A673 (cell line): ENCODE results near the gene FAM83B. TPM values are rescaled to one million over a fixed set of nuclear protein-coding genes. Genes with fewer than 3 reads are reported as not detected.

Experiments
- BruUV-seq: library from RNA; stranded (reverse); fragments of 400-500 nt; replicated peaks from 2 replicates; lab custom pipeline; 2021; lab: Mats Ljungman, UMichigan
- CTCF ChIA-PET: fragments of 300-600 bp; sonication (Branson Sonifier 250); formaldehyde crosslinking; loops from one replicate; lab custom pipeline; 2022; ENCODE audit warnings: antibody characterized with exemption; lab: Charles Lee
- POLR2A ChIA-PET: fragments of 300-600 bp; sonication (Branson Sonifier 250); formaldehyde crosslinking; loops from one replicate; lab custom pipeline; 2022; ENCODE audit warnings: antibody characterized with exemption; ENCODE audit not compliant: low non-redundant PET; lab: Charles Lee
- DNase-seq: peaks from one replicate; pipeline ENCODE4 v3.0.0-alpha.2; 2015; ENCODE audit warnings: low spot score
- H3K27ac ChIP-seq: fragments of 200-600 bp; sonication (generic); 2 replicates; pipeline ENCODE4 v1.5.1; 2016; ENCODE audit warnings: mixed run types, low read depth, mild to moderate bottlenecking, mixed read lengths, antibody characterized with exemption, low read length; ENCODE audit not compliant: poor library complexity, severe bottlenecking
- H3K27me3 ChIP-seq: fragments of 200-600 bp; sonication (generic); replicated peaks from 2 replicates; pipeline ENCODE4 v1.6.1; 2017; ENCODE audit warnings: mixed run types, low read depth, mild to moderate bottlenecking, mixed read lengths, antibody characterized with exemption, low read length; ENCODE audit not compliant: insufficient read depth, poor library complexity
- H3K36me3 ChIP-seq: fragments of 200-600 bp; sonication (generic); 2 replicates; pipeline ENCODE4 v1.6.1; 2016; ENCODE audit warnings: mixed run types, mild to moderate bottlenecking, mixed read lengths, antibody characterized with exemption, low read length; ENCODE audit not compliant: insufficient read depth, poor library complexity, severe bottlenecking
- H3K4me1 ChIP-seq: fragments of 200-600 bp; sonication (generic); 2 replicates; pipeline ENCODE4 v1.6.1; 2017; ENCODE audit warnings: mixed run types, mild to moderate bottlenecking, mixed read lengths, antibody characterized with exemption, low read length; ENCODE audit not compliant: insufficient read depth, poor library complexity, severe bottlenecking
- H3K4me3 ChIP-seq: fragments of 200-600 bp; sonication (generic); 2 replicates; pipeline ENCODE4 v1.5.1; 2016; ENCODE audit warnings: low read depth, mixed run types, mild to moderate bottlenecking, mixed read lengths, low read length; ENCODE audit not compliant: poor library complexity, severe bottlenecking
- H3K9me3 ChIP-seq: fragments of 200-600 bp; sonication (generic); 2 replicates; pipeline ENCODE4 v1.6.1; 2016; ENCODE audit warnings: mixed run types, low read depth, mild to moderate bottlenecking, mixed read lengths, antibody characterized with exemption, low read length; ENCODE audit not compliant: poor library complexity, severe bottlenecking
- EZH2 ChIP-seq: fragments of 200-600 bp; sonication (generic); IDR thresholded peaks from 2 replicates; pipeline ENCODE4 v1.6.1; 2017; ENCODE audit warnings: borderline replicate concordance, low read depth, mild to moderate bottlenecking, mixed read lengths, antibody characterized with exemption, low read length; ENCODE audit not compliant: poor library complexity, severe bottlenecking
- intact Hi-C: fragments of 100-400 bp; cut with micrococcal nuclease; formaldehyde crosslinking; loops from one replicate; pipeline ENCODE4 v1.10.0; 2022; ENCODE audit not compliant: unreplicated experiment
- total RNA-seq: library from RNA; stranded (reverse); gene quantifications from 2 replicates; pipeline ENCODE4 v1.2.3, GENCODE V29; 2021
- TF ChIP-seq, protein P1 (sequence below): fragments of 300-800, 200-600 bp; sonication (generic); conservative IDR thresholded peaks from 2 replicates; pipeline ENCODE4 v1.5.1; 2017; ENCODE audit warnings: low read depth, mild to moderate bottlenecking, antibody characterized with exemption, low read length, moderate library complexity, mixed read lengths

The FAM83B gene
- total RNA-seq, 1 experiment from 2014 or later: 0.41 TPM

DNA sequence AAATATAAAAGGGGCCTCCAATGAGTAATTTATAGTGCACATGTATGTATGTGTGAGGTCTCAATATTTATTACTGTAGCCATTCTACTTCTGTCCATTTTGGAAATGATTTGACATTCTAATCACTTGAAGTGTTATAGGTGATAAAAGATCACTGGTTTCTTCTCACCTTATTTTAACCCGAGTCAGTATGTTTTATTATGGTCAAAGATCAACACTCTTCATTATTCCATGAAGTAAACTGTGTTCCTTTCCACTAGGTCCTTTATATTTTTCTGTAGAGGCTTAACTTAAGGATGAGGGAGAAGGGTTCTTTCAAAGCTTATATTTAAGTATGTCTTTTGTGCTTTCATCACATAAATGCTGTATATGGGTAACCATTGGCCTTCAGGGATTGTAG lies 47.2 kb downstream of the FAM83B start:
- no peak overlapping the region for H3K27ac ChIP-seq
- TF ChIP-seq EZH2: no peak
- TF ChIP-seq, protein P1, sequence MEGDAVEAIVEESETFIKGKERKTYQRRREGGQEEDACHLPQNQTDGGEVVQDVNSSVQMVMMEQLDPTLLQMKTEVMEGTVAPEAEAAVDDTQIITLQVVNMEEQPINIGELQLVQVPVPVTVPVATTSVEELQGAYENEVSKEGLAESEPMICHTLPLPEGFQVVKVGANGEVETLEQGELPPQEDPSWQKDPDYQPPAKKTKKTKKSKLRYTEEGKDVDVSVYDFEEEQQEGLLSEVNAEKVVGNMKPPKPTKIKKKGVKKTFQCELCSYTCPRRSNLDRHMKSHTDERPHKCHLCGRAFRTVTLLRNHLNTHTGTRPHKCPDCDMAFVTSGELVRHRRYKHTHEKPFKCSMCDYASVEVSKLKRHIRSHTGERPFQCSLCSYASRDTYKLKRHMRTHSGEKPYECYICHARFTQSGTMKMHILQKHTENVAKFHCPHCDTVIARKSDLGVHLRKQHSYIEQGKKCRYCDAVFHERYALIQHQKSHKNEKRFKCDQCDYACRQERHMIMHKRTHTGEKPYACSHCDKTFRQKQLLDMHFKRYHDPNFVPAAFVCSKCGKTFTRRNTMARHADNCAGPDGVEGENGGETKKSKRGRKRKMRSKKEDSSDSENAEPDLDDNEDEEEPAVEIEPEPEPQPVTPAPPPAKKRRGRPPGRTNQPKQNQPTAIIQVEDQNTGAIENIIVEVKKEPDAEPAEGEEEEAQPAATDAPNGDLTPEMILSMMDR: no peak
- intact Hi-C loops: no loop called here
- ChIA-PET CTCF (no interaction called here), POLR2A (no interaction called here)
- H3K27me3 ChIP-seq: no peaks in the 10 kb centered on the region
- H3K4me1 ChIP-seq: no peaks in the 10 kb centered on the region
- H3K9me3 ChIP-seq: no peaks in the 10 kb centered on the region
- no peak for DNase-seq
- no peak overlapping the region for H3K4me3 ChIP-seq
- no peaks in the 10 kb centered on the region for H3K36me3 ChIP-seq
- BruUV-seq: no TSS peak

DNA sequence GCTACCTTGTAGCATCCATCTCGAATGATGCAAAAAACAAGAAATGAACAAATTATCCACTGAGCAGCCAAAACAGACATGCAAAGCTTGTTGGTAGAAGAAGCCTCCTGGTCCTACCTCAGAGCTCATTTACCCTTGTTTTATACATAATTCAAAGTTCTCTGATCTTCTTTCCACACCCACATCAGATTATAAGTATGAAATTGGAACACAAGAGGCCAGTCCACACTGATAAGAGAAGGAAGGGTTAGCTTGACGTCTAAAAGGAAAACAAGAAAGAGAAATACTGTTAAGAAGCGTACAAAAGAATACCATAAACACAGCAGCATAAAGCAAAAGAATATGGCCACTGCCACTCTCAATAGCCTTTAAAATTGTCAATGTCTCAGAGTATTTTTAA lies 49.7 kb downstream of the FAM83B start:
- no TSS peak for BruUV-seq
- intact Hi-C loops: no loop called here
- no peak for TF ChIP-seq EZH2
- TF ChIP-seq, protein P1: no peak
- Histone ChIP-seq H3K27me3 (no peaks in the 10 kb centered on the region), H3K36me3 (no peaks in the 10 kb centered on the region), H3K9me3 (no peaks in the 10 kb centered on the region), H3K27ac (no peak overlapping the region), H3K4me3 (no peak overlapping the region), H3K4me1 (no peaks in the 10 kb centered on the region)
- CTCF ChIA-PET: no interaction called here
- DNase-seq: no peak
- POLR2A ChIA-PET: no interaction called here

DNA sequence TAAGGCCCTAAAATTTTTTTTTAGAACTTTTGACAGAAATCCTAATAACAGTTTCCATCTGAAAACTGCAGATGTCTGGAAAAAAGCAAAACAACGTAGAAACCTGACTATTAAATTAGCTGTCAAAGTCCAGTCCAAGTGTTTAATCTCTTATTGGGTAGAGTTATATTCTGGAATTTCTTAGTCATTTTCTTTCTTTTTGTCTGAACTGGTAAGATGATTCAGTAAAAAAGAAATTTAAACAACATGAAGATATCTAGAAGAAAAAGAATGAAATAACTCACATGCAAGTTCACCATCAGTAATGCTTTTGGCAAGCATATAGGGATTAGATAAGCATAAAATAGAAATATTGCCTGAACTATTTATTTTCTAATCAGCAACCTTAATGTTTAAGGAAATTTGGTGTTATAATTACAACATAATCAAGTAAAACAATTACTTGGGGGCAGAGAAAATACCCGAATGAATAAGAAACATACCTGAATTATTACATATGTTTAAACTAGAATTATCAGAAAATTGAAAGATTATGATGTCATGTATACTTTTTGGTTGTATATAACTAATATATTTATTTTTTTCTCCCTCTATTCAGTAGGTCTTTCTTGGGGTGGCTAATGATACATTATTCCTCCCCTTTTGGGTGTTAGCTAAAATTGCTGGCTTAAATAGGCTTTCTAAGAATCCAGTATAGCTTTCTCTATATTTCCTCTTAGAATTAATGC lies 51.1 kb downstream of the FAM83B start:
- no peak overlapping the region for H3K4me3 ChIP-seq
- intact Hi-C loops: no loop called here
- H3K27ac ChIP-seq: no peak overlapping the region
- DNase-seq: no peak
- no peaks in the 10 kb centered on the region for H3K36me3 ChIP-seq
- TF ChIP-seq, protein P1: no peak
- no peak for TF ChIP-seq EZH2
- POLR2A ChIA-PET: no interaction called here
- CTCF ChIA-PET: no interaction called here
- H3K4me1 ChIP-seq: no peaks in the 10 kb centered on the region
- no peaks in the 10 kb centered on the region for H3K9me3 ChIP-seq
- no TSS peak for BruUV-seq
- H3K27me3 ChIP-seq: no peaks in the 10 kb centered on the region
